Mesenchymal stem cell (in vitro differentiated cells and primary cell): ENCODE data around the gene PYROXD2.

Source experiments
- DNase-seq: peaks from one replicate; pipeline ENCODE4 v3.0.0-alpha.2; 2013
- H2AFZ ChIP-seq: one replicate; pipeline ENCODE4 v1.6.1; 2013; ENCODE audit warnings: low read depth, mild to moderate bottlenecking, control low read depth, inconsistent platforms, low read length, moderate library complexity
- H2AK5ac ChIP-seq: 2 replicates; pipeline ENCODE4 v1.6.1; 2013; ENCODE audit warnings: low read length, moderate library complexity, mild to moderate bottlenecking, inconsistent platforms; ENCODE audit not compliant: severe bottlenecking
- H2BK120ac ChIP-seq: one replicate; pipeline ENCODE4 v1.6.1; 2013; ENCODE audit warnings: low read depth, mild to moderate bottlenecking, inconsistent platforms, low read length, moderate library complexity
- H2BK12ac ChIP-seq, 2 experiments: one replicate each; pipeline ENCODE4 v1.6.1; 2013; ENCODE audit warnings: inconsistent platforms in 2 of 2, low read length in 2 of 2, mild to moderate bottlenecking in 2 of 2, moderate library complexity in 2 of 2, control low read depth in 1 of 2
- H2BK15ac ChIP-seq: one replicate; pipeline ENCODE4 v1.6.1; 2013; ENCODE audit warnings: mild to moderate bottlenecking, low read depth, inconsistent platforms; ENCODE audit not compliant: poor library complexity, severe bottlenecking
- H2BK5ac ChIP-seq: 2 replicates; pipeline ENCODE4 v1.6.1; 2013; ENCODE audit warnings: low read depth, mild to moderate bottlenecking, low read length, control low read depth, inconsistent platforms; ENCODE audit not compliant: poor library complexity, severe bottlenecking
- H3K14ac ChIP-seq, 2 experiments: one replicate each; pipeline ENCODE4 v1.6.1; 2013; ENCODE audit warnings: inconsistent platforms in 2 of 2, low read length in 2 of 2, control low read depth in 1 of 2, mild to moderate bottlenecking in 1 of 2, moderate library complexity in 1 of 2
- H3K18ac ChIP-seq, 2 experiments: one replicate each; pipeline ENCODE4 v1.6.1; 2013; ENCODE audit warnings: inconsistent platforms in 2 of 2, low read length in 2 of 2, control low read depth in 1 of 2, low read depth in 1 of 2, mild to moderate bottlenecking in 1 of 2
- H3K23ac ChIP-seq, 2 experiments: one replicate each; pipeline ENCODE4 v1.6.1; 2013; ENCODE audit warnings: inconsistent platforms in 2 of 2, low read length in 2 of 2, mild to moderate bottlenecking in 2 of 2, moderate library complexity in 2 of 2, control low read depth in 1 of 2
- H3K27ac ChIP-seq: 2 replicates; pipeline ENCODE4 v1.5.1; 2013; ENCODE audit warnings: mild to moderate bottlenecking, moderate library complexity, low read length, control low read depth, inconsistent platforms; ENCODE audit not compliant: poor library complexity, severe bottlenecking
- H3K27me3 ChIP-seq, 2 experiments: 2 replicates each; pipeline versions ENCODE4 v1.6.1 to v1.7.0; 2013; ENCODE audit warnings: low read length in 2 of 2, mild to moderate bottlenecking in 2 of 2, moderate library complexity in 2 of 2, control low read depth in 1 of 2, inconsistent platforms in 1 of 2; ENCODE audit not compliant: control insufficient read depth in 1 of 2, insufficient read depth in 1 of 2
- H3K36me3 ChIP-seq, 2 experiments: 2 replicates each; pipeline versions ENCODE4 v1.6.1 to v1.7.0; 2013; ENCODE audit warnings: low read length in 2 of 2, control low read depth in 1 of 2, inconsistent platforms in 1 of 2, low read depth in 1 of 2, mild to moderate bottlenecking in 1 of 2; ENCODE audit not compliant: insufficient read depth in 2 of 2, control insufficient read depth in 1 of 2
- H3K4ac ChIP-seq, 2 experiments: one replicate each; pipeline ENCODE4 v1.6.1; 2013; ENCODE audit warnings: inconsistent platforms in 2 of 2, low read length in 2 of 2, mild to moderate bottlenecking in 2 of 2, moderate library complexity in 2 of 2, control low read depth in 1 of 2, low read depth in 1 of 2
- H3K4me1 ChIP-seq: 2 replicates; pipeline ENCODE4 v1.6.1; 2013; ENCODE audit warnings: low read depth, low read length, control low read depth; ENCODE audit not compliant: control insufficient read depth, insufficient read depth
- H3K4me2 ChIP-seq: 2 replicates; pipeline ENCODE4 v1.6.1; 2013; ENCODE audit warnings: low read length, mild to moderate bottlenecking, inconsistent platforms; ENCODE audit not compliant: poor library complexity, severe bottlenecking
- H3K4me3 ChIP-seq, 2 experiments: 2 replicates each; pipeline versions ENCODE4 v1.5.1 to v1.7.0; 2013; ENCODE audit warnings: low read length in 2 of 2, mild to moderate bottlenecking in 2 of 2, control low read depth in 1 of 2, low read depth in 1 of 2; ENCODE audit not compliant: insufficient read depth in 1 of 2
- H3K79me1 ChIP-seq: replicated peaks from 2 replicates; pipeline ENCODE4 v1.6.1; 2013; ENCODE audit warnings: mild to moderate bottlenecking, control low read depth, low read length, inconsistent platforms; ENCODE audit not compliant: poor library complexity, severe bottlenecking
- H3K9ac ChIP-seq: 2 replicates; pipeline ENCODE4 v1.7.0; 2013; ENCODE audit warnings: mild to moderate bottlenecking, low read length, moderate library complexity
- H3K9me3 ChIP-seq: 2 replicates; pipeline ENCODE4 v1.7.0; 2013; ENCODE audit warnings: mild to moderate bottlenecking, low read length; ENCODE audit not compliant: control insufficient read depth
- H4K8ac ChIP-seq: one replicate; pipeline ENCODE4 v1.6.1; 2013; ENCODE audit warnings: inconsistent platforms, mild to moderate bottlenecking, low read length, moderate library complexity
- H4K91ac ChIP-seq: one replicate; pipeline ENCODE4 v1.6.1; 2013; ENCODE audit warnings: mild to moderate bottlenecking, low read length, inconsistent platforms
- WGBS: methylation state at CpG from one replicate; pipeline ENCODE4 v1.1.7; 2013; ENCODE audit warnings: mixed read lengths; 5-methylcytosine and 5-hydroxymethylcytosine counted together

The PYROXD2 gene

DNA sequence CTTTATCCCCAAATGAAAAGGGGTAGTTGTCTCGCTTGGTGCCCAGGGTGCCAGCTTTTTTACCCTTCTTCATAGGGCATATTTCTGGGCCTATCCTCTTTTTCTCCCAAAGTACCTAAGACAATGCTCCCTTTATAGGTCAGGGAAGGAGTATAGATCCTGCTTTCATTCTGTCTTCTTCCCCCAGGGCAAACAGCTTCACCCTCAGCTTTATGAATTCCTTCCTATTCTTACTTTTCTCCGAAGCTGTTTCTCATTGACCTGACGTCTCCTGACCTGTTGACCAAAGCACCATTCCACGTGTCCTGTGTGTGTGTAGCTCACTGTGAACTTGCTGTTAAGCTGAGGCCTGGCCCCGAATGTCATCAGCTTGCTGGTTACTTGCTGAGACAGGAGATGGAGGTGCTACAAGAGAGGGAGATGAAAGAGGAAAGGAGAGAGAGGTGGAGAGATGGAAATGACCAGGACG, 48.9 kb downstream of the PYROXD2 start:
- H3K18ac ChIP-seq, result no peak overlapping the region
- H3K36me3 ChIP-seq, result no peaks in the 10 kb centered on the region
- H2BK5ac ChIP-seq, result no peak overlapping the region
- H2BK120ac ChIP-seq, result no peak overlapping the region
- H3K14ac ChIP-seq, result no peak overlapping the region
- no peak overlapping the region for H3K23ac ChIP-seq
- no peak overlapping the region for H3K27ac ChIP-seq
- H4K8ac ChIP-seq, result no peak overlapping the region
- WGBS, result 81% methylated on average over 6 of the region's 6 CpGs
- no peak overlapping the region for H3K4me2 ChIP-seq
- no peak for DNase-seq
- H2BK12ac ChIP-seq, result no peak overlapping the region
- H4K91ac ChIP-seq, result no peak overlapping the region
- no peak overlapping the region for H3K9ac ChIP-seq
- H3K27me3 ChIP-seq, result peaks cover 0 to 4% of the 10 kb centered on the region in 2 experiments
- no peak overlapping the region for H2AFZ ChIP-seq
- peaks cover 3% of the 10 kb centered on the region for H3K4me1 ChIP-seq
- H2AK5ac ChIP-seq, result no peak overlapping the region
- no peak overlapping the region for H2BK15ac ChIP-seq
- H3K9me3 ChIP-seq, result no peaks in the 10 kb centered on the region
- H3K4me3 ChIP-seq, result no peak overlapping the region
- H3K4ac ChIP-seq, result no peak overlapping the region
- no peaks in the 10 kb centered on the region for H3K79me1 ChIP-seq

DNA sequence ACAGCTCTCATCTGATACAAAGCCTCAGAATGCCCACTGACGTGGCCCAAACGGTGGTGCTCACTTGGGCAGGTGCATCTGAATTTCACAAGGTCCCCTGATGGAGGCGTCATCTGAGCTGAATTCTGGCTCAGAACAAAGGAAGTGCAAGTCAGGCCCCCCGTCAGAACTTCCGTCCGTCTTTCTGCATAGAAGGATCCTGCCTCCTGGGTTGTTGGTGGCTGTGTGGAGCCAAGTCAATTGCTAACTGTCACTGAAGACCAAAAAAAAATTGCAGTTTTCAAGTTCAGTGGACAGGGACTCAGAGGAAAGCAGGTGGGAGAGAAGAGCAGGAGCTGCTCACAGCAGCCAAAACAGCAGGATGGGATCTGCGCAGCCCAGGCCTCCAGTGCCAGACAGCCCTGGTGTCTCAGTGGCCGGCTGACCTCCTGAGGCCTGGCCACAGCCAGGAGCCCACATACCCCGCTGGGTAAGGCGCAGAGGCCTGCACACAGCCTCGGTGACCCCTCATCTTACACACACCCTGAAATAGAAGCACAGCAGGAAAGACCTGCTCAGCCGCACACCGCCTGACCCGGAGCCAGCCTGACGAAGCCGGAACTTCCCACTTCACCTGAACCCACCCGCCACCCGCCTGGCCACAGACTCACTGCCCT, 49.4 kb downstream of the PYROXD2 start:
- no peak overlapping the region for H3K4me3 ChIP-seq

DNA sequence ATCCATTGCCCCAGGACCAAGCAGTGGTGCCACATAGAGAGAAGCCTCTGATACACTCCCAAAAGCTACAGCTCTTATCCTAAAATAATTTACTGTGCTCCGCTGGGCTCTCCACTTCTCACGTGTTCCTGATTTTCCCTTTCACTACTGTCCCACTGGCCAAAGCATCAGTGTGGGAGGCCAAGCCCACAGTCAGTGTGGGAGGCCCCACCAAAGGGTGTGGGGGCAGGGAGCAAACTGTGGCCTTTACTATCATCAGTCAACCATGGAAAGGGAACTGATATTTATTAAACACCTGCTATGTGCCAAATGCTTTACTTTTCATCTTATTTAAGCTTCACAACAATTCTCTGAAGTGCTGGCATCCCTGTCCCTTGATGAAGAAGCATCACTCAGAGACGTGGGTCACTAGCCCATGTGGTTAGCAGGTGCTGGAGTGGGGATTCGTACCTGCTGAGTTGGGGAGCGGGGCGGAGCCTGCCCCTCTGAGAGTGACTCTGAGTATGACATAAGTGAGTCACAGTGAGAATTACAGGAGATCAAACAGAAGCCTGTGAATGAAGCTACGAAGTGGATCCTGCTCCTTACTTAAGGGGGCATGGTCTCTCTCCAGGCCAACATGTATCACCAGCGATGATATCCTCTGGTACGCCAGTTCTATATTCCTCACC, 50.4 kb downstream of the PYROXD2 start:
- Histone ChIP-seq H3K27me3 (peaks cover 0 to 4% of the 10 kb centered on the region in 2 experiments), H3K27ac (no peak overlapping the region), H2BK12ac (no peak overlapping the region), H2BK120ac (no peak overlapping the region), H4K8ac (no peak overlapping the region), H3K18ac (no peak overlapping the region), H3K14ac (no peak overlapping the region), H3K4me3 (no peak overlapping the region), H3K4ac (no peak overlapping the region), H3K4me2 (no peak overlapping the region), H4K91ac (no peak overlapping the region), H2AK5ac (no peak overlapping the region), H3K36me3 (no peaks in the 10 kb centered on the region), H3K23ac (no peak overlapping the region), H3K9me3 (no peaks in the 10 kb centered on the region), H3K4me1 (peaks cover 3% of the 10 kb centered on the region), H2BK5ac (no peak overlapping the region), H3K9ac (no peak overlapping the region), H2AFZ (no peak overlapping the region), H3K79me1 (no peaks in the 10 kb centered on the region), H2BK15ac (peak overlapping the region; percentile 62)
- DNase-seq, result no peak
- 91% methylated on average over 9 of the region's 9 CpGs for WGBS

More for the DNA sequence above, 49.4 kb downstream of the PYROXD2 start:
- Histone ChIP-seq H3K9me3 (no peaks in the 10 kb centered on the region), H2AK5ac (no peak overlapping the region), H2BK5ac (no peak overlapping the region), H3K9ac (no peak overlapping the region), H3K4ac (no peak overlapping the region), H4K91ac (no peak overlapping the region), H3K27me3 (peaks cover 0 to 4% of the 10 kb centered on the region in 2 experiments), H3K4me2 (no peak overlapping the region), H3K27ac (no peak overlapping the region), H3K18ac (no peak overlapping the region), H3K79me1 (no peaks in the 10 kb centered on the region), H4K8ac (no peak overlapping the region), H3K23ac (no peak overlapping the region), H2BK12ac (peak overlapping the region in 1 of 2 experiments; percentile 4), H3K4me1 (peaks cover 3% of the 10 kb centered on the region), H3K36me3 (no peaks in the 10 kb centered on the region), H2AFZ (no peak overlapping the region), H3K14ac (no peak overlapping the region), H2BK15ac (no peak overlapping the region), H2BK120ac (no peak overlapping the region)
- no peak for DNase-seq
- WGBS, result 92% methylated on average over 18 of the region's 18 CpGs

- DNase-seq, result no peak
- Histone ChIP-seq H3K14ac (no peak overlapping the region), H2BK120ac (no peak overlapping the region), H3K4me3 (no peak overlapping the region), H3K79me1 (no peaks in the 10 kb centered on the region), H3K27me3 (peaks cover 0 to 4% of the 10 kb centered on the region in 2 experiments), H3K27ac (no peak overlapping the region), H3K9me3 (no peaks in the 10 kb centered on the region), H4K8ac (no peak overlapping the region), H3K4me1 (peaks cover 3% of the 10 kb centered on the region), H3K4ac (no peak overlapping the region), H2AFZ (no peak overlapping the region), H3K9ac (no peak overlapping the region), H3K23ac (no peak overlapping the region), H3K4me2 (no peak overlapping the region), H3K18ac (no peak overlapping the region), H2BK12ac (no peak overlapping the region), H2AK5ac (no peak overlapping the region), H4K91ac (no peak overlapping the region), H2BK15ac (no peak overlapping the region), H3K36me3 (no peaks in the 10 kb centered on the region), H2BK5ac (no peak overlapping the region)
- 93% methylated on average over 5 of the region's 6 CpGs for WGBS
Measured at GRCh38 chr10:98363220-98363619, 51.8 kb downstream of the PYROXD2 start.
